GM12875 (cell line): Measurements from ENCODE around the gene ADAMTSL5.

Experiments
- H3K4me3 ChIP-seq: one replicate; pipeline ENCODE4 v1.5.1; 2011; ENCODE audit warnings: low read depth, low read length, control low read depth
- CTCF ChIP-seq: IDR thresholded peaks from 2 replicates; pipeline ENCODE4 v1.5.1; 2011; ENCODE audit warnings: low read depth, mild to moderate bottlenecking, control low read depth, inconsistent platforms, low read length, moderate library complexity, borderline replicate concordance; ENCODE audit not compliant: insufficient read depth

Gene ADAMTSL5

GRCh38 chr19:1468821-1469254 lies 44.0 kb downstream of the ADAMTSL5 start:
- TF ChIP-seq CTCF: no peak
- no peak overlapping the region for H3K4me3 ChIP-seq

DNA sequence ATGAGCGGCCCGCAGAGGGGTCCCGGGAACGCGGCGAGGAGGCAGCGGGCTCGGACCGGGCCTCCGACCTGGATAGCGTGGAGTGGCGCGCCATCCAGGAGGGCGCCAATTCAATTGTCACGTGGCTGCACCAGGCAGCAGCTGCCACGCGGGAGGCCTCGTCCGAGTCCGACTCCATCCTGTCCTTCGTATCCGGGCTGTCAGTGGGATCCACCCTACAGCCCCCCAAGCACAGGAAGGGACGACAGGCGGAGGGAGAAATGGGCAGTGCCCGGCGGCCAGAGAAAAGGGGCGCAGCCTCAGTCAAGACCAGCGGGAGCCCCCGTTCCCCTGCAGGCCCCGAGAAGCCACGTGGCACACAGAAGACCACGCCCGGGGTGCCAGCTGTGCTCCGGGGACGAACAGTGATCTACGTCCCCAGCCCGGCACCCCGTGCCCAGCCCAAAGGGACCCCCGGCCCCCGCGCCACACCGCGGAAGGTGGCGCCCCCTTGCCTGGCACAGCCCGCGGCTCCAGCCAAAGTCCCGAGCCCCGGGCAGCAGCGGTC lies 44.5 kb downstream of the ADAMTSL5 start:
- no peak for TF ChIP-seq CTCF
- H3K4me3 ChIP-seq: no peak overlapping the region

DNA sequence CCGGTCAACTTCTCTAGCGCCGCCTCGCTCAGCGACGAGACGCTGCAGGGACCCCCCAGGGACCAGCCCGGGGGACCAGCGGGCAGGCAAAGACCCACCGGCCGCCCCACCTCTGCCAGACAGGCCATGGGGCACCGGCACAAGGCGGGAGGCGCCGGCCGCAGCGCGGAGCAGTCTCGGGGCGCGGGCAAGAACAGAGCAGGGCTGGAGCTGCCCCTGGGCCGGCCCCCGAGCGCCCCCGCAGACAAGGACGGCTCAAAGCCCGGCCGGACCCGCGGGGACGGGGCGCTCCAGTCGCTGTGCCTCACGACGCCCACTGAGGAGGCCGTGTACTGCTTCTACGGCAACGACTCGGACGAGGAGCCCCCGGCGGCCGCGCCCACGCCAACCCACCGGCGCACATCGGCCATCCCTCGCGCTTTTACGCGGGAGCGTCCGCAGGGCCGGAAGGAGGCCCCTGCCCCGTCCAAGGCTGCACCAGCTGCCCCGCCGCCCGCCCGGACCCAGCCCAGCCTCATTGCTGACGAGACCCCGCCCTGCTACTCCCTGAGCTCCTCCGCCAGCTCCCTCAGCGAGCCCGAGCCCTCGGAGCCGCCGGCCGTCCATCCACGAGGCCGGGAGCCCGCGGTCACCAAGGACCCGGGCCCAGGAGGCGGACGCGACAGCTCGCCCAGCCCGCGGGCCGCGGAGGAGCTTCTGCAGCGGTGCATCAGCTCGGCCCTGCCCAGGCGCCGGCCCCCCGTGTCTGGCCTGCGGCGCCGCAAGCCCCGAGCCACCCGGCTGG lies 45.1 kb downstream of the ADAMTSL5 start:
- no peak overlapping the region for H3K4me3 ChIP-seq

DNA sequence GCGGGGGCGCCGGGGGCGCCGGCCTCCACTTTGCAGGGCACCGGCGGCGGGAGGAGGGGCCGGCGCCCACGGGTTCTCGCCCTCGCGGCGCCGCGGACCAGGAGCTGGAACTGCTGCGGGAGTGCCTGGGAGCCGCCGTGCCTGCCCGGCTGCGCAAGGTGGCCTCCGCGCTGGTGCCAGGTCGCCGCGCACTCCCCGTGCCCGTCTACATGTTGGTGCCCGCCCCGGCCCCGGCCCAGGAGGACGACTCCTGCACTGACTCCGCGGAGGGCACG lies 45.7 kb downstream of the ADAMTSL5 start:
- H3K4me3 ChIP-seq: no peak overlapping the region
- TF ChIP-seq CTCF: no peak

More for the DNA sequence above, 45.1 kb downstream of the ADAMTSL5 start:
- no peak for TF ChIP-seq CTCF

DNA sequence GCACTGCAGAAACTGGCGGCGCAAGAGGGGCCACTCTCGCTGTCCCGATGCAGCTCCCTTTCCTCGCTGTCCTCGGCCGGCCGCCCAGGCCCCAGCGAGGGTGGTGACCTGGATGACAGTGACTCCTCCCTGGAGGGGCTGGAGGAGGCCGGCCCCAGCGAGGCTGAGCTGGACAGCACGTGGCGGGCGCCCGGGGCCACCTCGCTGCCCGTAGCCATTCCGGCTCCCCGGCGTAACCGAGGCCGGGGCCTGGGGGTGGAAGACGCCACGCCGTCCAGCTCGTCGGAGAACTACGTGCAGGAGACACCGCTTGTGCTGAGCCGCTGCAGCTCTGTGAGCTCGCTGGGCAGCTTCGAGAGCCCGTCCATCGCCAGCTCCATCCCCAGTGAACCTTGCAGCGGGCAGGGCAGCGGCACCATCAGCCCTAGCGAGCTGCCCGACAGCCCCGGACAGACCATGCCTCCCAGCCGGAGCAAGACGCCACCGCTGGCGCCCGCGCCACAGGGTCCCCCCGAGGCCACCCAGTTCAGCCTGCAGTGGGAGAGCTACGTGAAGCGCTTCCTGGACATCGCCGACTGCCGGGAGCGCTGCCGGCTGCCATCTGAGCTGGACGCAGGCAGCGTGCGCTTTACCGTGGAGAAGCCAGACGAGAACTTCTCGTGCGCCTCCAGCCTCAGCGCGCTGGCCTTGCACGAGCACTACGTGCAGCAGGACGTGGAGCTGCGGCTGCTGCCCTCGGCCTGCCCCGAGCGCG lies 46.2 kb downstream of the ADAMTSL5 start:
- no peak for TF ChIP-seq CTCF
- no peak overlapping the region for H3K4me3 ChIP-seq

GRCh38 chr19:1466018-1466460 lies 46.8 kb downstream of the ADAMTSL5 start:
- no peak for TF ChIP-seq CTCF
- no peak overlapping the region for H3K4me3 ChIP-seq
